GM18505 (cell line): ENCODE results near the gene LRBA.
"Not testable (repeated sequence)": the region's sequence is repeated elsewhere in the genome, so short reads cannot be mapped to it uniquely, and the experiment has no call there.

ENCODE experiments used
- ATAC-seq: cut with Tn5 transposase; IDR thresholded peaks from one replicate; pipeline ENCODE4 v1.9.1; 2021; ENCODE audit not compliant: unreplicated experiment
- POLR2A ChIP-seq: IDR thresholded peaks from 4 replicates; pipeline ENCODE4 v1.6.1; 2011; ENCODE audit warnings: borderline replicate concordance; ENCODE audit not compliant: insufficient read depth, insufficient read length; ENCODE audit errors: extremely low read depth

LRBA gene

DNA sequence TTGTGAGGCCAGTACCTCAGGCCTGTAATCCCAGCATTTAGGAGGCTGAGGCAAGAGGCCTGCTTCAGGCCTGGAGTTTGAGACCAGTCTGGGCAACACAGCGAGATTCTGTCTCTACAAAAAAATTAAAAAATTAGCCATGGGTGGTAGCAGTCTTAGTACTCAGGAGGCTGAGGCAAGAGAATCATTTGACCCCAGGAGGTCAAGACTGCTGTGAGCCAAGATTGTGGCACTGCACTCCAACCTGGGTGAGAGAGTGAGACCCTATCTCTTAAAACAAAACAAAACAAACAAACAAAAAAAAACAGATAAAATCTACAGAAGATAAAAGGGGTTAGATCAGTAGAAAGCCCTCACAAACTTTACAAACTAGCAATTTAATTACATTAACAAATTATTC lies 352.4 kb downstream of the LRBA start:
- no peak for ATAC-seq
- no peak for TF ChIP-seq POLR2A

DNA sequence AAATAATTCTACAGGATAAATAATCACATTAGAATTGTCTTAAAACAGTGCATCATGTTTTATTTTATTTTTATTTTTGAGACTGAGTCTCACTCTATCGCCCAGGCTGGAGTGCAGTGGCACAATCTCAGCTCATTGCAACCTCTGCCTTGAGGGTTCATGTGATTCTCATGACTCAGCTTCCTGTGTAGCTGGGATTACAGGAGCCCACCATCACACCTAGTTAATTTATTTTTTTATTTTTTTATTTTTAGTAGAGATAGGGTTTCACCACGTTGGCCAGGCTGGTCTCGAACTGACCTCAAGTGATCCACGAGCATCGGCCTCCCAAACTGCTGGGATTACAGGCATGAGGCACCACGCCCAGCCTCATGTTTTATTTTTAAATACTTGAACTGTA lies 353.5 kb downstream of the LRBA start:
- not testable (repeated sequence) for ATAC-seq

DNA sequence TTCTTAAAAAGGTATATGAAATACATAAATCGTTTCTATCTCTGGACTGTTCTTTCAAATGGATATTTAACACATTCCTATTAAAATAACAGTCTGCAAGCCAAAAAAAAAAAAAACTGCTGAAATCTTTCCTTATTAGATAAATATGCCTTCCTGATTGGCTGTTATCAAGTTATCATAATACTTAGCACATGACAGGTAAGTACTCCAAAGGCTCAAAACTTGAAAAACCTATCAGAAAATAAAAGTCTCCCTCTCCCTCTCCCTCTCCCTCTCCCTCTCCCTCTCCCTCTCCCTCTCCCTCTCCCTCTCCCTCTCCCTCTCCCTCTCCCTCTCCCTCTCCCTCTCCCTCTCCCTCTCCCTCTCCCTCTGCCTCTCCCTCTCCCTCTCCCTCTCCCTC lies 356.8 kb downstream of the LRBA start:
- not testable (repeated sequence) for ATAC-seq

DNA sequence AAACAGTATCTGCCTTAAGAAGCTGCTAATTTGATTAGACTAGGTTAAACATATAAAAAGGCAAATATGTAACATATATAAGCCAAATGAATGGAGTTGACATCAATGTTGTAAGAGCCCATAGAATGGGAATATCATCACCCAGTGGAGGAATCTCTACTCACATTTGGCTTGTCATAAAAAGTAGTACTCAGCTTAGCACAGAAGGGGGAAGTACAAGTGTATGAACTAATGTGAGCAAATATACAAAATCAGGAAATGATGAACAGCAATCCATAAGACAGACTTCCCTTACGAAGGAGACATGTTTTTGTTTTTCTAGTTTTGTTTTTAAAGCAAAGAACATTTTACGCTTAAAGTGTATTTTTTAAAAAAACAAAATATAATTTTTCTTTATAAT lies 358.2 kb downstream of the LRBA start:
- no peak for TF ChIP-seq POLR2A
- ATAC-seq: no peak

DNA sequence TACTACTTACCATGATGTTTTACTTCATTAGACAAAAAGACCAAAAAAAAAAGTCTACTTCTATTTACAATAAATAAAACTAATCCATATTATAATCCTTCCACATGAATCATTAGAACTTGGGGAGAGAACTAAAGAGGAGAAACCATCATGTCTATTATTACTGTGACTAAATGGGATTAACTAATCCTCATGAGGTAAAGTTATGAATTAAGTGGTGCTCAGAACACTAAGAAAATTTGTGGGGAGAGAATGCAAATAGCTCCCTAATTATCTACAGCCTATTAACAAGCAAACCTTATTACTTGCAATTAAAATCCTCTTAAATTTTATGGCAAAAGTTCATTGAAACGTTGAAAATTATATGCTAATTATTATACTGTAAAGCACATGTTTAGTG lies 364.3 kb downstream of the LRBA start:
- ATAC-seq: no peak

DNA sequence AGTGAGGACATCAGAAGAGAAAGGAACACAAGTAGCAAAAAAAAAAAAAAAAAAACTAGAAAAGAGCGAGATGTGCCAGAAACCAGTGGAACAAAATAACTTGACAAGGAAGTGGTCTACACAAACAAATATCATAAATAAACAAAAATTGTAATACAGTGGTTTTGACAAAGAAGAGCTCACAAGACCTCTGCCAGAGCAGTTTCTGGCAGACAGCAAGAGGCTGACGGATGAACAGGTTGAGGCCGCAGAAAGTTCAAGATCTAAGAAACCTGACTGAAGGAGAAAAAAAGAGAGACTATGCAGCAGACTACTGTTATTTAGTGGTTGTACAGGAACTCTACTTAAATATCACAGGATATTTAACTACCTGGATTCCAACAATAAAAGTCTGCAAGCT lies 367.0 kb downstream of the LRBA start:
- no peak for ATAC-seq
- TF ChIP-seq POLR2A: no peak

More for the DNA sequence above, 364.3 kb downstream of the LRBA start:
- no peak for TF ChIP-seq POLR2A

DNA sequence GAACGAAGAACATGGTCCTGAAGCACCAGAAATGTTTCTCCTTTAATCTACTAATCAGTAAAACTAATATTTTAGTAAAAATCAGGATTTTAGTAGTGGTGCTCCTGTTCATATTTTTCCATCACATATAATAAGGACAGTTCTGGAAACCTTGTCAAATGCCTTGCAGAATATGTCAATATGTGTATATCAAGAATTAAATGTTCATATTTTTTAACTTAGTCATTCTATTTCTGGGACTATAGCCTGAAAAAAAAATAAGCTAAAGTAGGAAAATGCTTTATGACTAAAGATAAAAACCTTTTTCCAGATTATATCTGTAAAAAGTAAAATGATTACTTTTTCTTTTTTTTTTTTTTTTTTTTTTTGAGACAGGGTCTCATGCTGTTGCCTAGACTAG lies 368.1 kb downstream of the LRBA start:
- ATAC-seq: no peak
- no peak for TF ChIP-seq POLR2A

DNA sequence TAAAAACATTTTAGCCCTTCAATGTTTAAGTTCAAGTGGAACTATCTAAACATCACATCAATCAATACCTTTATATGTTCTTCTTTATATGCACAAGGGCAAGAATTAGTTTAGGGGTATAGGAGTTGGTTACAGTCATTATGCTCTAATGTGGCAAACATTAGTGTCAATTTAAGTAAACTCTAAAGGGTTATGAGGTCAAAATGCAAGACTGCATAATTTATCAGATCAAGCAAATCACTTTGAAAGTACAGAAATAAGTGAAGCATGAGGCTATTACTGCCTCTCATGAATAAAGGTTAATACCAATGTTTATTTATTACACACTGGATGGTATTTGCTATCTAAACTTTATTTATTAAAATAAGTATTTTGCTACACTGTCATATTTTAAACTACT lies 373.5 kb downstream of the LRBA start:
- no peak for TF ChIP-seq POLR2A
- no peak for ATAC-seq

DNA sequence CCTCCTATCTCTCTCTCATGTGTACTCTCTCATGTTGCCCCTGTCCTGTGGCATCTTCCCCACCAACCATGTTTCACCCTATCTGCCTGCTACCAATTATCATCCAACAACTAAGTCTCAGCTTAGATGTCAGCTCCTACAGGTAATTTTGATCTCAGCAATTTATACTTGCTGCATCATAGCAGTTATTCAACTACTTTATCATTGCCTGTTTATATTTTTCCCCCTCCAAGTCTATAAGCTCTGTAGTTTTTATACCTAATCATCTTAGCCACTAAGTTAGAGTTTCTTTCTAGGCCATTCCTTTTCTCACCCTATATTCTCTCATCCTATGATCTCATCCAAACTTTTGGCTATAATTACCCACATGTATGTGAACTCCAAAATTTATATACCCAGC lies 382.4 kb downstream of the LRBA start:
- no peak for ATAC-seq
- no peak for TF ChIP-seq POLR2A

DNA sequence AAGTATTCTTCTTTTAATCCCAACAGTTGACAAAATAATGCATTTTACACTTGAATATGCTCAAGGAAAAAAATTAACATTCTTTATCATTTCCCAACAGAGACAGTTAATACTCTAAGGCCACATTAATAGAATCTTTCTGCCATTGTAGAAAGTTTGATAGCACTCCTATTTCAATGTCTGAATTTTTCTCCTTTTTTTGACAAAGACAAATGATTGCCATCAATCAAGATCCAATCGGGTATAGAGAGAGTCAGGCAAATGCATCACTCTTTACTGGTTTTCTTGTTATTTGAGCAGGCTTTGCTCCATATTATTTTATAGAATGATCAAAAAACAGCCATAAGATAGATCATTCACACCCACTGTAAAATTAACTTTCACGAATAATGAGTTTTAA lies 387.0 kb downstream of the LRBA start:
- no peak for TF ChIP-seq POLR2A
- ATAC-seq: no peak

DNA sequence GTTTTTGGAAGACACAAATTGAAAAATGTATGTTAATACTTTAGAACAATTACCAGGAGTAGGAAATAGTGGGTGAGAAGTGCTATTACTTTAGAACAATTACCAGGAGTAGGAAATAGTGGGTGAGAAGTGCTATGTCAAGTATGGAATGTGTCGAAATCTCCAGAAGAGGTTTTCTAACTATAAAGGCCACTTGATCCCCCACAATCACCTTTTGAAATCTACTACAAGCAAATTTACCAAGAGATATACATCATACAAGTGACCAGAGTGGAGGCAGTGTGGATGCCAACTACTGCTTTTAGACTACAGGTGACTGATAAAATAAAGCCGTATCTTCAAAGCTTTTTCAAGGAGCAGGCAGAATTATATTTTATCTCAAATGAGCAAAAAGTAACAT lies 390.1 kb downstream of the LRBA start:
- no peak for TF ChIP-seq POLR2A
- ATAC-seq: no peak

DNA sequence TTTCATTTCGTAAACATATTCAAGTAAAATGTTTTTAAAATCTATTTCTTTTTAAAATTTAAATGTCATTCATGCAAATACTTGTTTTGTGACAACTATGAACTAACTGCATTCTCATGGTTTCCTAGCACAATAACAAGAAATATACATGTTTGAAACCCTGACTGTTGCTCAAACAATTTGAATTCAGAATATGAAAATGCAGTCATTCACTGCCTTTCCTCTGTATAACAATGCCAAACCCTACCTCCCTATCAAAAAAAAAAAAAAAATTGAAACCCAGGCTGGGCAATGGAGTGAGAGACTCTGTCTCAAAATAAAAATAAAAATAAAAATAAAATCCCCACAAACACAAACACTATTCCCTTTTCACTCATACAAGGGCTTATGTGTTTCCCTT lies 391.0 kb downstream of the LRBA start:
- no peak for TF ChIP-seq POLR2A
- no peak for ATAC-seq

DNA sequence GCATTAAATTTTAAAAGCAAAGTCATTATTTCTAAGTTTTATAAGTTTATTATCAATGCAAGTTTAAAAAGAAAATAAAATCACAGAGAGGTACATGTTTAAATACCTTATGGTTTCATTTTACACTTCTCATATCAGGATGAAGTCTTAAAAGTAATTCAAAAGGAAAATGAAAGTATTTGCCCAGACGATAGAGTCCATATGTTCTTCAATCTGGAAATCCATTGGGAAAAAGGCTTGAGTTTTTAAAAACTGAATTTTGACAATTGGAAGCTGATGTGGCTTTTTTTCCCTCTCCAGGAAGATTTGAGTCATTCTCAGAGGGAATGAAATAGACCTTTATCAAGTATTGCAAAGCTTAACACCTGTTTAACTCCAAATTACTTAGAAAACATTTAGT lies 396.0 kb downstream of the LRBA start:
- ATAC-seq: no peak
- TF ChIP-seq POLR2A: no peak

DNA sequence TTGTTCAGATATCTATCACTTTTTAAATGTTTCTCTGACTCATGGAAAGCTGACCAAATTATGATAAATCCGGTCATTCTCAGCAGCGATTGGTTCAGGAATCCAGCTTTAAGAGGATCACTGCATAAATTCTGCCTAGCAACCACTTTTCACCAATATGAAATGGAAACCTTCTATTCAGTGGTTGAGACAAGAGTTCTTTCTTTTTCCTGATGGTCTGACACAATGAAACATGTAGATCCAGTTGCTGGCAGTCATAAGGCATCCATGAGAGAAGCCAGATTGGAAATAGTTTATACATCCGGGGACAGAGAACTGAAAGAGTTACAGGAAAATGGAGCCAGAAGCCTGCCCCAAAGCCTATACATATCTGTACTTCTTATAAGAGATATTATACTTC lies 406.0 kb downstream of the LRBA start:
- TF ChIP-seq POLR2A: no peak
- ATAC-seq: no peak

DNA sequence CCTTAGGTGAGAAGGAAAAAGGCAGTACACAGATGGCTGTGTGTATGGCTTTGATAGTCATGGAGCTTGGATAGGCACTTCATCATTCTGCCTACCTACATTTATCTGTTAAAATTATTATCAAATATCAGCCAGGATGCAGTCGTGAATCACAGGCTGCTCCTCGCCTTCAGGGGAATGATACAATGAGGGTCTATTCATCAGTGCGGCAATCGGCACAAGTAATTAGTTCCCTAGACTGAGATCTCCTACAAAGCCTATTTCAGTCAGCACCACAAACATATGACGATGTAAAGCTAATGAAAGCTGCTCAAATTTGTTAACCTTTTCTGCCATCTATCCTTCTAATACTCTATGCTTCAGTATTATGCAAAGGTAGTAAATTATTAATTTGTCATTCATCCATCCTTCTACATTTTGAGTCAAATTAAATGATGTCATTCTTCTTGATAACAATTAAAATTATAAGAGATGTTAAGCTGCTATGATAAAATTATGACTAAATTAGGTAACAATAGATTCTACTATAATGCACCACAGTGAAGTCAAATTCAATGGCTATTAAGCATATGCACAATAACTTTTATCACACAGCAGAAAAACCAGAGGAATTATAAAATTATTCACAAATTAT lies 414.2 kb downstream of the LRBA start:
- no peak for ATAC-seq
- no peak for TF ChIP-seq POLR2A
